Hepatocyte (in vitro differentiated cells): Measurements from ENCODE around the gene MINDY3. TPM values are rescaled to one million over a fixed set of nuclear protein-coding genes. Genes with fewer than 3 reads are reported as not detected.

Source experiments
- DNase-seq: peaks from one replicate; pipeline ENCODE4 v3.0.0-alpha.2; 2016; ENCODE audit warnings: low spot score
- H2AFZ ChIP-seq: fragments of 200-600 bp; sonication (generic); 2 replicates; pipeline ENCODE4 v1.6.0; 2016; ENCODE audit warnings: antibody characterized with exemption, mild to moderate bottlenecking
- H3K27ac ChIP-seq: fragments of 200-600 bp; sonication (generic); 2 replicates; pipeline ENCODE4 v1.5.1; 2016; ENCODE audit warnings: mild to moderate bottlenecking
- H3K27me3 ChIP-seq: fragments of 200-600 bp; sonication (generic); 2 replicates; pipeline ENCODE4 v1.6.1; 2016
- H3K36me3 ChIP-seq: fragments of 200-600 bp; sonication (generic); replicated peaks from 2 replicates; pipeline ENCODE4 v1.5.1; 2016; ENCODE audit warnings: low read depth; ENCODE audit not compliant: insufficient read depth
- H3K4me1 ChIP-seq: fragments of 200-600 bp; sonication (generic); 2 replicates; pipeline ENCODE4 v1.5.1; 2016; ENCODE audit warnings: mild to moderate bottlenecking, moderate library complexity; ENCODE audit not compliant: insufficient read depth
- H3K4me2 ChIP-seq: fragments of 200-600 bp; sonication (generic); 2 replicates; pipeline ENCODE4 v1.6.0; 2016
- H3K4me3 ChIP-seq: fragments of 200-600 bp; sonication (generic); 2 replicates; pipeline ENCODE4 v1.5.1; 2016; ENCODE audit warnings: mild to moderate bottlenecking
- H3K79me2 ChIP-seq: fragments of 200-600 bp; sonication (generic); 2 replicates; pipeline ENCODE4 v1.6.0; 2017; ENCODE audit warnings: mild to moderate bottlenecking
- H3K9me2 ChIP-seq: fragments of 200-600 bp; sonication (generic); replicated peaks from 2 replicates; pipeline ENCODE4 v1.6.0; 2017; ENCODE audit warnings: mild to moderate bottlenecking; ENCODE audit not compliant: insufficient read depth
- H3K9me3 ChIP-seq: fragments of 200-600 bp; sonication (generic); 2 replicates; pipeline ENCODE4 v1.5.1; 2016; ENCODE audit warnings: low read depth, mild to moderate bottlenecking
- H4K20me1 ChIP-seq: fragments of 200-600 bp; sonication (generic); 2 replicates; pipeline ENCODE4 v1.6.0; 2016; ENCODE audit warnings: mild to moderate bottlenecking; ENCODE audit not compliant: insufficient read depth, poor library complexity, severe bottlenecking
- EZH2 ChIP-seq: fragments of 200-600 bp; sonication (generic); IDR thresholded peaks from 2 replicates; pipeline ENCODE4 v1.6.1; 2016; ENCODE audit warnings: antibody characterized with exemption, mild to moderate bottlenecking, borderline replicate concordance
- EZH2phosphoT487 ChIP-seq: fragments of 200-600 bp; sonication (generic); IDR thresholded peaks from one replicate; pipeline ENCODE4 v1.6.1; 2018; ENCODE audit warnings: antibody characterized with exemption, mild to moderate bottlenecking, low read depth, moderate library complexity; ENCODE audit not compliant: unreplicated experiment, severe bottlenecking
- WGBS: methylation state at CpG from one replicate; pipeline ENCODE4 v1.1.6; 2016; ENCODE audit warnings: low lambda C conversion rate; ENCODE audit errors: missing lambda C conversion rate; 5-methylcytosine and 5-hydroxymethylcytosine counted together
- polyA plus RNA-seq: library from polyadenylated mRNA; unstranded; fragments of >200 nt; fragmentation: Nextera tagmentation; extraction: Ambion mirVana; gene quantifications from 2 replicates; pipeline ENCODE4 v1.2.1, GENCODE V29; 2016
- total RNA-seq: library from RNA; depleted of rRNA; stranded (reverse); fragments of >200 nt; gene quantifications from 2 replicates; pipeline ENCODE4 v1.2.3, GENCODE V29; 2014
- TF ChIP-seq, protein P1 (sequence below): fragments of 200-600 bp; sonication (generic); IDR thresholded peaks from 2 replicates; pipeline ENCODE4 v1.5.1; 2016; ENCODE audit warnings: antibody characterized with exemption, mild to moderate bottlenecking; ENCODE audit not compliant: poor library complexity

MINDY3 gene
- total and polyA plus RNA-seq, 2 experiments from 2014 or later, result 16.5 to 37.6 TPM

DNA sequence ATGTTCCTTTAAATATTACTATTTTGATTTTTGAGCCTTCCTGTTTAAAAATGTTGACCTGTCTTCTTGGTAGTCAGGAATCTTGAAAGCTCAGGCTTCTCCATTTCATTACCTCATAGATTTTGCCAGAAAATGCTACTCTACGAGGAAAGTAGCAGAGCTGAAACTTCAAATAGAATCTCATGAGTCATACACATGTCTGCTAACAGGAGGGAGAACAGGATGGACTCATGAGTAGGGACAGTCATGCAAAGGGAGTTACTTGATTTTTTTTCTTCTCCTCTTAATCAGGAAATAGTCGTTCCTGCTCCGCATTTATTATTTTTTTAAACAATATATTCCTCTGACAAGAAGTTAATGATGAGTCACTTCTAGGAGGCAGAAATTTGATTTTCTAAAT is 37.0 kb upstream of the MINDY3 start:
- peak; percentile 12 for DNase-seq
- Histone ChIP-seq H3K4me3 (no peak overlapping the region), H3K4me2 (no peak overlapping the region), H3K36me3 (no peaks in the 10 kb centered on the region), H3K79me2 (no peaks in the 10 kb centered on the region), H4K20me1 (no peaks in the 10 kb centered on the region), H3K27me3 (no peaks in the 10 kb centered on the region), H3K9me3 (no peaks in the 10 kb centered on the region), H3K4me1 (no peaks in the 10 kb centered on the region), H3K27ac (no peak overlapping the region), H2AFZ (no peak overlapping the region), H3K9me2 (no peaks in the 10 kb centered on the region)
- 69% methylated on average over 3 of the region's 3 CpGs for WGBS
- TF ChIP-seq, protein P1, sequence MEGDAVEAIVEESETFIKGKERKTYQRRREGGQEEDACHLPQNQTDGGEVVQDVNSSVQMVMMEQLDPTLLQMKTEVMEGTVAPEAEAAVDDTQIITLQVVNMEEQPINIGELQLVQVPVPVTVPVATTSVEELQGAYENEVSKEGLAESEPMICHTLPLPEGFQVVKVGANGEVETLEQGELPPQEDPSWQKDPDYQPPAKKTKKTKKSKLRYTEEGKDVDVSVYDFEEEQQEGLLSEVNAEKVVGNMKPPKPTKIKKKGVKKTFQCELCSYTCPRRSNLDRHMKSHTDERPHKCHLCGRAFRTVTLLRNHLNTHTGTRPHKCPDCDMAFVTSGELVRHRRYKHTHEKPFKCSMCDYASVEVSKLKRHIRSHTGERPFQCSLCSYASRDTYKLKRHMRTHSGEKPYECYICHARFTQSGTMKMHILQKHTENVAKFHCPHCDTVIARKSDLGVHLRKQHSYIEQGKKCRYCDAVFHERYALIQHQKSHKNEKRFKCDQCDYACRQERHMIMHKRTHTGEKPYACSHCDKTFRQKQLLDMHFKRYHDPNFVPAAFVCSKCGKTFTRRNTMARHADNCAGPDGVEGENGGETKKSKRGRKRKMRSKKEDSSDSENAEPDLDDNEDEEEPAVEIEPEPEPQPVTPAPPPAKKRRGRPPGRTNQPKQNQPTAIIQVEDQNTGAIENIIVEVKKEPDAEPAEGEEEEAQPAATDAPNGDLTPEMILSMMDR, result no peak
- no peak for TF ChIP-seq EZH2phosphoT487
- TF ChIP-seq EZH2, result no peak

DNA sequence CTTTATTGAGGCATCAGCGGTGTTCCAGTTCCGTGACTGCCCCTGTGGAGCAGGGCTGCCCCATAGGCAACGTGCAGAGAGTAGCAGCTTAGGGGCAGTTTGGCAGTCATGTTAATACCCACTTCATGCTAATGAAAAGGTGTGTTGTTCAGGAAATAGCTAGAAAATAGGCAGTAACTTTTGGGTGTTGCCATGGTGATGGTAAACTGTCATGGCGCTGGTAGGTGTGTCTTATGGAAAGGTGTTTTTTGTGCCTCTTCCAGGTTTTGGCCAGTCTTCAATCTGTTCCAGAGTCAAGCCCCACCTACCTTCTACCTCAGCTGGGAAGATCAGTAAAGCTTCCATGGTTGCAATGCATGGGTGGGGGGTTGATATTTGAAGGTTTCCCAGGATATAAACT is 36.3 kb upstream of the MINDY3 start:
- Histone ChIP-seq H4K20me1 (no peaks in the 10 kb centered on the region), H3K27ac (no peak overlapping the region), H3K9me3 (no peaks in the 10 kb centered on the region), H3K27me3 (no peaks in the 10 kb centered on the region), H3K36me3 (no peaks in the 10 kb centered on the region), H3K79me2 (no peaks in the 10 kb centered on the region), H3K4me3 (no peak overlapping the region), H3K9me2 (no peaks in the 10 kb centered on the region), H2AFZ (no peak overlapping the region), H3K4me1 (no peaks in the 10 kb centered on the region), H3K4me2 (no peak overlapping the region)
- no peak for DNase-seq
- WGBS, result 95% methylated on average over 4 of the region's 4 CpGs
- no peak for TF ChIP-seq EZH2
- TF ChIP-seq, protein P1, result no peak
- TF ChIP-seq EZH2phosphoT487, result no peak

DNA sequence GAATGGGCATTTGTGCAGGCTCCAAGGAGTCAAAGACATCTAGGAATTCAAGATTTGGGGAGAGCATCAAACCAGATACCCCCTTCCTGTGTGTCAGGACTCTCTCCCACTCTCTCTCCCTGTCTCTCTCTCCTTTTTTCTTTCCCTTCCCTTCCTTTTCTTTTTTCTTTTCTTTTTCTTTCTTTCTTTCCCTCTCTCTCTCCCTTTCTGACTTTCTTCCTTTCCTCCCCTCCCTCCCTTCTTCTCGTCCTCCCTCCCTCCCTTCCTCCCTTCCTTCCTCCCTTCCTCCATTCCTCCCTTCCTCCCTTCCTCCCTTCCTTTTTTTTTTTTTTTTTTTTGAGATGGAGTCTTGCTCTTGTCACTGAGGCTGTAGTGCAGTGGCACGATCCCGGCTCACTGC is 24.1 kb upstream of the MINDY3 start:
- no peaks in the 10 kb centered on the region for H3K9me3 ChIP-seq
- H3K27ac ChIP-seq, result no peak overlapping the region
- DNase-seq, result no peak
- no peak overlapping the region for H3K4me2 ChIP-seq
- H3K4me1 ChIP-seq, result no peaks in the 10 kb centered on the region
- H3K79me2 ChIP-seq, result no peaks in the 10 kb centered on the region
- no peaks in the 10 kb centered on the region for H3K9me2 ChIP-seq
- TF ChIP-seq EZH2phosphoT487, result no peak
- TF ChIP-seq EZH2, result no peak
- TF ChIP-seq, protein P1, result no peak
- H4K20me1 ChIP-seq, result no peaks in the 10 kb centered on the region
- WGBS, result 100% methylated on average over 2 of the region's 3 CpGs
- no peak overlapping the region for H3K4me3 ChIP-seq
- no peaks in the 10 kb centered on the region for H3K36me3 ChIP-seq
- H2AFZ ChIP-seq, result no peak overlapping the region
- no peaks in the 10 kb centered on the region for H3K27me3 ChIP-seq

DNA sequence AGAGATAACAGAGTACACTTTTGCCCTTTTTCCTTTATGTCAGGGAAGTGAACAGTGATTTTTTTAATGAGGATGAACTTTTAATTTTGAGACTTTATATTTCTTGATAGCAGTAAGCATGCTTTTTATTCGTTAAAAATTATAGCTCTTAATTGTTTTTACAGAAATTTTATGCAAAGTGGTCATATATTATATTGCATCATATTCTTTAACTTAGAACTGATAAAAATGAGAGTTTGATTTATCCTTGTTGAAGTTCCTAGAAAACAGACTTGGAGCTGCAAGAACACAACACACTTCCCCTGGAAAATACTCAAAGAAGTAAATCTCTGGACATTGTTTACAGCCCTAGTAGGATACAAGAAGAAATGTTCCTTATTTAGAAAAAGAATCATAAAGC is 21.2 kb upstream of the MINDY3 start:
- Histone ChIP-seq H3K9me2 (no peaks in the 10 kb centered on the region), H3K4me1 (no peaks in the 10 kb centered on the region), H3K36me3 (no peaks in the 10 kb centered on the region), H2AFZ (no peak overlapping the region), H3K27ac (no peak overlapping the region), H3K79me2 (no peaks in the 10 kb centered on the region), H3K27me3 (no peaks in the 10 kb centered on the region), H3K4me3 (no peak overlapping the region), H3K4me2 (no peak overlapping the region), H4K20me1 (no peaks in the 10 kb centered on the region), H3K9me3 (no peaks in the 10 kb centered on the region)
- WGBS, result 77% methylated on average over 1 of the region's 1 CpG
- no peak for DNase-seq
- TF ChIP-seq, protein P1, result no peak
- TF ChIP-seq EZH2 (no peak), EZH2phosphoT487 (no peak)
